Liver (tissue), 3 donors: ENCODE data around the gene PLP2.
"Not testable (repeated sequence)": the region's sequence is repeated elsewhere in the genome, so short reads cannot be mapped to it uniquely, and the experiment has no call there.

Experiments used
- EGR1 ChIP-seq, 2 donors: IDR thresholded peaks; 2 replicates each; pipeline ENCODE4 v1.6.1; 2016 to 2018; ENCODE audit warnings: antibody characterized with exemption in 2 of 2, low read depth in 2 of 2
- FOXA1 ChIP-seq: IDR thresholded peaks from 2 replicates; pipeline ENCODE4 v1.6.1; 2016; ENCODE audit warnings: antibody characterized with exemption
- HNF4G ChIP-seq: IDR thresholded peaks from 2 replicates; pipeline ENCODE4 v1.6.1; 2016; ENCODE audit warnings: antibody characterized with exemption
- JUND ChIP-seq, 2 donors: IDR thresholded peaks; 2 replicates each; pipeline ENCODE4 v1.6.1; 2016; ENCODE audit warnings: antibody characterized with exemption in 2 of 2
- NR2F2 ChIP-seq: IDR thresholded peaks from 2 replicates; pipeline ENCODE4 v1.6.1; 2016; ENCODE audit warnings: antibody characterized with exemption
- RAD21 ChIP-seq, 2 donors: IDR thresholded peaks; 2 replicates each; pipeline ENCODE4 v1.6.1; 2016; ENCODE audit warnings: antibody characterized with exemption in 2 of 2, mild to moderate bottlenecking in 2 of 2
- REST ChIP-seq: IDR thresholded peaks from 2 replicates; pipeline ENCODE4 v1.6.1; 2016; ENCODE audit warnings: antibody characterized with exemption, mild to moderate bottlenecking
- SP1 ChIP-seq: IDR thresholded peaks from 2 replicates; pipeline ENCODE4 v1.6.1; 2018; ENCODE audit warnings: antibody characterized with exemption, mild to moderate bottlenecking
- TAF1 ChIP-seq: conservative IDR thresholded peaks from 2 replicates; pipeline ENCODE4 v1.6.1; 2016; ENCODE audit warnings: antibody characterized with exemption, mild to moderate bottlenecking
- YY1 ChIP-seq: IDR thresholded peaks from 2 replicates; pipeline ENCODE4 v1.6.1; 2016; ENCODE audit warnings: antibody characterized with exemption, mild to moderate bottlenecking
- TF ChIP-seq, protein P1 (sequence below): fragments of 150-350 bp; IDR thresholded peaks from 2 replicates; pipeline ENCODE4 v1.5.1; 2017; ENCODE audit warnings: improper control_type of control experiment, low read depth, low read length; ENCODE audit not compliant: missing input control
- TF ChIP-seq, protein P2 (sequence below): IDR thresholded peaks from 2 replicates; pipeline ENCODE4 v1.6.1; 2016; ENCODE audit warnings: antibody characterized with exemption
- TF ChIP-seq, protein P3 (sequence below): IDR thresholded peaks from 2 replicates; pipeline ENCODE4 v1.6.1; 2016; ENCODE audit warnings: antibody characterized with exemption
- donor health status: healthy.
- donor health status: healthy.

GRCh38 chrX:49149291-49149690 lies 22.4 kb upstream of the PLP2 start:
- not testable (repeated sequence) for TF ChIP-seq TAF1; REST; FOXA1; YY1; SP1; EGR1 (IDR thresholded peaks at IDR 0.05; ENCODE audit: low read depth in 2 of 2); JUND (IDR thresholded peaks at IDR 0.05); HNF4G; NR2F2; RAD21 (IDR thresholded peaks at IDR 0.05)
- TF ChIP-seq, protein P1, sequence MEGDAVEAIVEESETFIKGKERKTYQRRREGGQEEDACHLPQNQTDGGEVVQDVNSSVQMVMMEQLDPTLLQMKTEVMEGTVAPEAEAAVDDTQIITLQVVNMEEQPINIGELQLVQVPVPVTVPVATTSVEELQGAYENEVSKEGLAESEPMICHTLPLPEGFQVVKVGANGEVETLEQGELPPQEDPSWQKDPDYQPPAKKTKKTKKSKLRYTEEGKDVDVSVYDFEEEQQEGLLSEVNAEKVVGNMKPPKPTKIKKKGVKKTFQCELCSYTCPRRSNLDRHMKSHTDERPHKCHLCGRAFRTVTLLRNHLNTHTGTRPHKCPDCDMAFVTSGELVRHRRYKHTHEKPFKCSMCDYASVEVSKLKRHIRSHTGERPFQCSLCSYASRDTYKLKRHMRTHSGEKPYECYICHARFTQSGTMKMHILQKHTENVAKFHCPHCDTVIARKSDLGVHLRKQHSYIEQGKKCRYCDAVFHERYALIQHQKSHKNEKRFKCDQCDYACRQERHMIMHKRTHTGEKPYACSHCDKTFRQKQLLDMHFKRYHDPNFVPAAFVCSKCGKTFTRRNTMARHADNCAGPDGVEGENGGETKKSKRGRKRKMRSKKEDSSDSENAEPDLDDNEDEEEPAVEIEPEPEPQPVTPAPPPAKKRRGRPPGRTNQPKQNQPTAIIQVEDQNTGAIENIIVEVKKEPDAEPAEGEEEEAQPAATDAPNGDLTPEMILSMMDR = not testable (repeated sequence)
- TF ChIP-seq, protein P2, sequence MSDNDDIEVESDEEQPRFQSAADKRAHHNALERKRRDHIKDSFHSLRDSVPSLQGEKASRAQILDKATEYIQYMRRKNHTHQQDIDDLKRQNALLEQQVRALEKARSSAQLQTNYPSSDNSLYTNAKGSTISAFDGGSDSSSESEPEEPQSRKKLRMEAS = not testable (repeated sequence)
- TF ChIP-seq, protein P3, sequence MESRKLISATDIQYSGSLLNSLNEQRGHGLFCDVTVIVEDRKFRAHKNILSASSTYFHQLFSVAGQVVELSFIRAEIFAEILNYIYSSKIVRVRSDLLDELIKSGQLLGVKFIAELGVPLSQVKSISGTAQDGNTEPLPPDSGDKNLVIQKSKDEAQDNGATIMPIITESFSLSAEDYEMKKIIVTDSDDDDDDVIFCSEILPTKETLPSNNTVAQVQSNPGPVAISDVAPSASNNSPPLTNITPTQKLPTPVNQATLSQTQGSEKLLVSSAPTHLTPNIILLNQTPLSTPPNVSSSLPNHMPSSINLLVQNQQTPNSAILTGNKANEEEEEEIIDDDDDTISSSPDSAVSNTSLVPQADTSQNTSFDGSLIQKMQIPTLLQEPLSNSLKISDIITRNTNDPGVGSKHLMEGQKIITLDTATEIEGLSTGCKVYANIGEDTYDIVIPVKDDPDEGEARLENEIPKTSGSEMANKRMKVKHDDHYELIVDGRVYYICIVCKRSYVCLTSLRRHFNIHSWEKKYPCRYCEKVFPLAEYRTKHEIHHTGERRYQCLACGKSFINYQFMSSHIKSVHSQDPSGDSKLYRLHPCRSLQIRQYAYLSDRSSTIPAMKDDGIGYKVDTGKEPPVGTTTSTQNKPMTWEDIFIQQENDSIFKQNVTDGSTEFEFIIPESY = not testable (repeated sequence)
